Uterus (tissue), 2 donors: ENCODE measurements around the gene MYCN.

Source experiments
- CTCF ChIP-seq, 4 experiments: fragments of 200-600 bp in 2 of 4; fragments of 450-650 bp in 2 of 4; sonication (generic) in 2 of 4; IDR thresholded peaks; one replicate each; pipeline ENCODE4 v1.5.1; 2016 to 2019; ENCODE audit warnings: antibody characterized with exemption in 4 of 4, mild to moderate bottlenecking in 2 of 4, moderate library complexity in 1 of 4
- POLR2A ChIP-seq, 2 donors: fragments of 450-650 bp; IDR thresholded peaks; one replicate each; pipeline ENCODE4 v1.6.1; 2016; ENCODE audit warnings: antibody characterized with exemption in 2 of 2, mild to moderate bottlenecking in 1 of 2, moderate library complexity in 1 of 2

DNA sequence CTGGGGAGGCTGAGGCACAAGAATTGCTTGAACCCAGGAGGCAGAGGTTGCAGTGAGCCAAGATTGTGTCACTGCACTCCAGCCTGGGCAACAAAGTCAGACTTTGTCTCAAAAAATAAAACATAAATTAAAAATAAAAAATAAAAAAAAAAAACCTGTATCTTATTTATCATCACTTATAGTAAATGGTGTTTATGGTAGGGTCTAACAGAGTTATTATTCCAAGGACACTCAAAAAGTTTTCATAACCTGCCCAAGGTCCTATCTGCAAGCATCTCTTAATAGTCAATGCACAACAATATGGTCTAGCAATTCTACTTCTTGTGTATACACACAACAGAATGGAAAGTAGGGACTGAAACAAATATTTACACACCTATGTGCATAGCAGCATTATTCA is 47.3 kb upstream of the MYCN start:
- TF ChIP-seq CTCF (IDR thresholded peaks at IDR 0.05) (no peak), POLR2A (IDR thresholded peaks at IDR 0.05) (no peak)
